HK-2 (cell line): Measurements from ENCODE around the gene EPB41.
"Not testable (repeated sequence)": the region's sequence is repeated elsewhere in the genome, so short reads cannot be mapped to it uniquely, and the experiment has no call there.

Experiments used
- DNase-seq: peaks from one replicate; pipeline ENCODE4 v3.0.0-alpha.2; 2018; ENCODE audit not compliant: unreplicated experiment

Gene EPB41

GRCh38 chr1:29131056-29131455 is 216.7 kb downstream of the EPB41 start:
- DNase-seq = not testable (repeated sequence)

GRCh38 chr1:29133861-29134694 is 219.7 kb downstream of the EPB41 start:
- DNase-seq = no peak

GRCh38 chr1:29134695-29135028 is 220.3 kb downstream of the EPB41 start:
- DNase-seq = no peak

GRCh38 chr1:29136391-29136915 is 222.1 kb downstream of the EPB41 start:
- DNase-seq = no peak

- DNase-seq = no peak
These were observed 228.3 kb downstream of the EPB41 start for GRCh38 chr1:29142714-29143113.

DNA sequence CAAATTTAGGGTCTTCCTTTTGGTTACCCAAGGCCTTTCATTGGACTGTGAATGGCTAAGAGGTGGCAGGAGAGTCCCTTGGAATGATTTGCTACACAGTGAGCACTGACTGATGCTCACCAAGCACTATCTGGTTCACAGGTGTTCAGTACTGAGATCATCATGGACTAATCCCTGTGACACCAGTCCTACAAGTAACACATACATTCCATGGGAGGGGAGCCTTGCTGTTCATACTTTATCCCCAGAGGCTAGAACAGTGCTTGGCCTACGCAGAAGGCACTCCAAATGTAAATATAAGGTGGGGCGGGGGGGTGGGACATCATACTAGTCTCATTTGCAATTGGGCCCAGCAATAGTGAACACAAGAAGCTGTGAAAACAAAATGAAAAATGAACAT is 229.8 kb downstream of the EPB41 start:
- DNase-seq = no peak

DNA sequence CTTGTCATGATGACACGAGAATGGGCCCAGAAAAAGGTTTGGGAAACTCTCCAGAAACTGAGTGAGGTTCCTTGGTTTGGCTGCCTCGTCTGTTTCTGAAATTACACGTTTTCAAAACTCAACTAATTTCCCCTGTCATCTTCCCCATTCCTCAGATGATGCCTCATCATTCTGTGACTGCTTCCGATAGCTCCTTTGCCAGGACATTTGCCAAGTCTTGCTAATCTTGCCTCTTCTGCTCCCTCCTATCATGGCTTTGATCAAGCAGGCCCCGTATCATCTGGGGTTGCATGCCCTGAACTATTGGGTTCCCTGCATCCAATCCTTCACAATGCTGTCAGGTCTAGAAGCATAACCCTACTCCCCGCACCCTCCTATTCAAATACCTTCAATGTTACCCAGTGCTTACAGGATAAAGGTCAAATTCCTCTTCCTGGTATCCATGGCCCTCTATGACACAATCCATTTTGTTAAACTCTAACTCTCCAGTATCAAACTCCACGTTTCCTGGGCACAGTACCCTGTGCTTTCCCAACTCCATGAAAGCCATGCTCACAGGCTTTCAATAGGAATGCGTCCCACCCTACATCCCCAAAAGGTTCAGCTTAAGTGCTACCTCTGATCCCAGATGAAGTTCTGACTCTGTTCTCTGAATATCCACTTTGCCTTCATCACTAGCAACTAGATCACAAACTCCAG is 231.5 kb downstream of the EPB41 start:
- no peak for DNase-seq

DNA sequence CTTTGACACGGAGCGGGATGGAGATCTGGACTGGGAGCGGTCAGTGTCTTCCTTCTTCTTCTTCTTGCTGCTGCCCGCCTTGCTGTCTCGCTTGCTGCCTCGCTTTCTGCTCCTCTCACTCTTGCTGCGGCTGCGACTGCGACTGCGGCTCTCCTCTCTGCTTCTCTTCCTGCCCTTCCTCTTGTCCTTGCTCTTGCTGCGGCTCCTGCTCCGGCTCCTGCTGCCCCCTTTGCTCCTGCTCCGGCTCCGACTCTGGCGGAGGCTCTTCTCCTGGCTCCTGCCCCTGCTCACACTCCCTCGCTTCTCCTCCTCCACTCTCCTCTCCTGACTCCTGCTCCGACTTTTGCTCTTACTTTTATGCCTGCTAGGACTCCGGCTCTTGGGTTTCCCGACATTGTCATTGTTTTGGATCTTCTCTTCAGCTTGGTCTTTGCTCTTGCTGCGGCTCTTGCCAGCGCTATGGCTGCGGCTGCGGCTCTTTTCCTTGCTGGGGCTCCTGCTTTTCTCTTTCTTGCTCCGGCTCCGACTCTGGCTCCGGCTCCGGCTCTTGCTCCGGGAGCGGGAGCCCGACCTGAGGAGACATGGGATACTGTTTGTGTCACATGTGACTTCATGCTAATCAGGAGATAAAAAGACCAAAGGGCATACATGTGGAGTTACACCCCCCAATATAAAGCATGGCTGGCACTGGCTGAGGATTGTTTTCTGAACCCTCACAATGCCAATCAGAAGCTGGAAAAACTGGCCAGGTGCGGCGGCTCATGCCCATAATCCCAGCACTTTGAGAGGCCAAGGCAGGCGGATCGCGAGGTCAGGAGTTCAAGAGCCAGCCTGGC is 234.5 kb downstream of the EPB41 start:
- DNase-seq = no peak

DNA sequence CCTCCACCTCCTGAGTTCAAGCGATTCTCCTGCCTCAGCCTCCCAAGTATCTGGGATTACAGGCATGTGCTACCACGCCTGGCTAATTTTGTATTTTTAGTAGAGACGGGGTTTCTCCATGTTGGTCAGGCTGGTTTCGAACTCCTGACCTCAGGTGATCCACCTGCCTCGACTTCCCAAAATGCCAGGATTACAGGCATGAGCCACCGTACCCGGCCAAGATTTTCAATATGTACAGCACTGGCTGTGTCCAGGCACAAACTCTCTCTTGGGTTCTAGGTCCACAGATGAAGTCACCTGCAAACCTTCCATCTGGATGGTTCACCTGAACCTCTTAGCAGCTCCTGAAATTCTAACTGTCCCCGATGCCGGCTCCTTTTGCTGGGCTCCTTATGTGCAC is 236.0 kb downstream of the EPB41 start:
- DNase-seq = not testable (repeated sequence)

DNA sequence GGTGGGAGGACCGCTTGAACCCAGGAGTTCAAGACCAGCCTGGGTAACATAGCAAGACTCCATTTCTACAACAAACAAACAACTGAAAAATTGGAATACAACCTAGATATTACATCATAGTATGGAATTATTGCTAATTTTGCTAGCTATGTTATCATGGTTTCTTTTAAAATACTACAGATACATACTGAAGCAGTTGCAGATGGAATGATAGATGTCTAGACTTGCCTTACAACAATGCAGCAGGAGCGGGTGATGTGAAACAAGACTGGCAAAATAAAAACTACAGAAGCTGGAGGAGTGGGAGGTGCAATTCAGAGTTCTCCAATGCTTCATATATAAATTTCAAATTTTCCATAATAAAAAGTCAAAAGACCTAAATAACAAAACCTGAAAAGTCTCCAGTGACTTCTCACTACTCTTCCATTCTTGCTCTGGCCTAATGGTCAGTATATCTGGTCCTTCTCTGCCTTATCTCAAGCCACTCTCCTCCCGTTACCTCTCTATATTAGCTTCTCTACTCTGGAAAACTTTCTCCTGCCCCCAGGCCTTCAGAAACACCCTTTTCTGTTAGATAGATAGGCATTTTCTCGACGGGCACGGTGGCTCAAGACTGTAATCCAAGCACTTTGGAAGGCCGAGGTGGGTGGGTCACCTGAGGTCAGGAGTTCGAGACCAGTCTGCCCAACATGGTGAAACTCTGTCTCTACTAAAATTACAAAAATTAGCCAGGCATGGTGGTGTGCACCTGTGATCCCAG is 237.9 kb downstream of the EPB41 start:
- DNase-seq = no peak

DNA sequence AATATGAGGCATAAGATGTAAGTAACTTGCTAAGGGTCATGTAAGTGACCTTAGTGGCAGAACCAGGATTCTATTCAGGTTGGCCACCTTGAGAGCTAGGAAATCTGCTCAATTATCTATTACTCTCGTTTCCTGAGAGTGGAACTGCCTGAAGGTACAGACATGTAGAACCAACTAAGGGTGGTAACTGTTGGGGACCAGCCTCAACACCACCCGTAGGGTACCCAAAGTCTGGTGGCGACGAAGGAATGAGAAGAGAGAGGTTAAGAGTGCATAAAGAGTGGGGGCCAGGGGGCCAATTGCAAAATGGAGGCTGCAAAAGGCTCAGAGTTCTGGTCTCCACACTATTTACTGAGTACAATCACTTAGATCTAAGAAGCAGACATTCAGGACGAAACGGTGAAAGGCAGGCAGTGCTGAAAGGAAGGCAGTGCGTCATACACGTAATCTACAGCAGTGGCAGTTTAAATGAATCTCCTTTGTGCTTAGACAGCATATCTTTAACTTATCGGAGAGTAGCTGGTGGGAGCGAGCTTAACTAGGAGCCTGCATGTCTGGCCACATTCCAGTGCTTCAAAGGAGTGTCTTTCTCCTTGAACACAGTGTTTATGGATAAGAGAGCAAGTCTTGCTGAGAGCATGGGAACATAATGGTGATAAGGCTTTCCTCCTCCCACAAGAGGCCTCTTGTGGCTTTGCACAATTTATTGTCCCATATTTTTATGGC is 242.3 kb downstream of the EPB41 start:
- no peak for DNase-seq

- no peak for DNase-seq
These were observed 242.9 kb downstream of the EPB41 start for GRCh38 chr1:29157269-29157601.

GRCh38 chr1:29159773-29160172 is 245.4 kb downstream of the EPB41 start:
- DNase-seq = no peak

DNA sequence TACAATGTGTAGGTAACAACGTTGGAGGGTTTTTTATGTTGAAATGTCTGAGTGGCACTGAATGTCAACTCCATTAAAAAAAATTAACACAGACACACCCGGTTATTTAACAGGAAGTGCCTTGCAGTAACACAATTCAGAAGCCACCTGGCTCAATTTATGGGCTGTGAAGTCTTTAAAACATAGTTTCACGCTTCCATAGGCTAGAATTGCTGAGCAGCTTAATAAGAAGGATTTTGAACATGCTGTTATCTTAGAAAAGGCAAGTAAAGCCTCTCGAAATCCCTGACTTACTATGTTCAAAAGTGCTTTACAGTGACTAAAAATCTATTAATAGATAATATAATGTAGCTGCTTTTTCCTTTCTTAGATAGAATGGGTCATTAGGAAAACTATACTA is 247.7 kb downstream of the EPB41 start:
- DNase-seq = no peak

- no peak for DNase-seq
These were observed 248.2 kb downstream of the EPB41 start for GRCh38 chr1:29162476-29163138.

DNA sequence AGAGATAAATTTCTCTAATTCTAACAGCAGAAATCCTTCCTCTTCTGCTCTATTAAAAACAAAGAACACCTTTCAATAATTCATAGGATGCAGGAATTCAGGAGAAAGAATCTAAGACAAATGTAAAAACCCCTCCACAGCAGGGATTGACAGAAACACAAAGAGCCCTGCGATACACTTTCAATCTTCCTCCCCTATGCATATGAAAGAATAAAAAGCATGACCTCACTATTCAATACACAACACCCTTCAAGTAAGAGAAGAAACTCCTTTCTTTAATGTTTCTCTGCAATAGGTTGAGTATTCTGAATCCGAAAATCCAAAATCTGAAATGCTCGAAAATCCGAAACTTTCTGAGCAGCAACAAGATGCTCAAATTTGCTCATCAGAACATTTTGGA is 250.2 kb downstream of the EPB41 start:
- DNase-seq = no peak

GRCh38 chr1:29166291-29166878 is 252.0 kb downstream of the EPB41 start:
- no peak for DNase-seq

- DNase-seq = no peak
These were observed 253.5 kb downstream of the EPB41 start for GRCh38 chr1:29167904-29168303.
